Right lobe of liver (tissue), 4 donors: Measurements from ENCODE around the gene TCF12.

Experiments
- CTCF ChIP-seq, 4 donors: fragments of 200-600 bp in 3 of 4; fragments of 450-650 bp in 1 of 4; IDR thresholded peaks; one replicate each; pipeline versions ENCODE4 v1.5.1 to v1.8.0; 2016 to 2022; ENCODE audit warnings: antibody characterized with exemption in 4 of 4, mild to moderate bottlenecking in 2 of 4
- POLR2A ChIP-seq: fragments of 450-650 bp; IDR thresholded peaks from one replicate; pipeline ENCODE4 v1.6.1; 2017; ENCODE audit warnings: antibody characterized with exemption, mild to moderate bottlenecking
- donor health status: DM: no; HTN: no; CAD: no.
- donor health status: DM: no; HTN: no; CAD: no.
- donor health status: DM: no; HTN: yes; CAD: no.

GRCh38 chr15:57165992-57166391 is 247.5 kb downstream of the TCF12 start:
- no peak for TF ChIP-seq POLR2A
- no peak for TF ChIP-seq CTCF (IDR thresholded peaks at IDR 0.05)
